Aorta (tissue), 5 donors: ENCODE data around the gene TUBG2. TPM values are rescaled to one million over a fixed set of nuclear protein-coding genes. Genes with fewer than 3 reads are reported as not detected.

Source experiments
- ATAC-seq: fragments of 200-7000 bp; cut with Tn5 transposase; one replicate; pipeline ENCODE4 v1.9.1; 2022; ENCODE audit warnings: moderate library complexity; ENCODE audit not compliant: low FRiP score
- DNase-seq, 2 donors: peaks; one replicate each; pipeline ENCODE4 v3.0.0-alpha.2; 2020
- H3K27ac ChIP-seq, 2 donors: one replicate each; pipeline ENCODE4 v1.5.1; 2013; ENCODE audit warnings: low read length in 2 of 2, mild to moderate bottlenecking in 2 of 2, moderate library complexity in 2 of 2, control low read depth in 1 of 2, inconsistent platforms in 1 of 2, low read depth in 1 of 2
- H3K27me3 ChIP-seq, 2 donors: one replicate each; pipeline ENCODE4 v1.6.1; 2013; ENCODE audit warnings: control low read depth in 1 of 2, low read length in 1 of 2, mild to moderate bottlenecking in 1 of 2, moderate library complexity in 1 of 2; ENCODE audit not compliant: insufficient read depth in 2 of 2, control insufficient read depth in 1 of 2
- H3K36me3 ChIP-seq, 2 donors: one replicate each; pipeline ENCODE4 v1.6.1; 2013; ENCODE audit warnings: control low read depth in 1 of 2, low read length in 1 of 2, mild to moderate bottlenecking in 1 of 2; ENCODE audit not compliant: insufficient read depth in 2 of 2, control insufficient read depth in 1 of 2
- H3K4me1 ChIP-seq, 2 donors: one replicate each; pipeline ENCODE4 v1.6.1; 2013; ENCODE audit warnings: low read length in 2 of 2, control low read depth in 1 of 2, mild to moderate bottlenecking in 1 of 2, moderate library complexity in 1 of 2; ENCODE audit not compliant: insufficient read depth in 2 of 2, control insufficient read depth in 1 of 2
- H3K4me3 ChIP-seq, 2 donors: one replicate each; pipeline ENCODE4 v1.5.1; 2013; ENCODE audit warnings: low read length in 2 of 2, control low read depth in 1 of 2, mild to moderate bottlenecking in 1 of 2
- H3K9me3 ChIP-seq: one replicate; pipeline ENCODE4 v1.6.1; 2013; ENCODE audit warnings: mild to moderate bottlenecking, low read length; ENCODE audit not compliant: control insufficient read depth
- WGBS, 2 donors: extraction: QIAGEN DNeasy Blood & Tissue Kit; methylation state at CpG; one replicate each; pipeline ENCODE4 v1.1.7; 2013; 5-methylcytosine and 5-hydroxymethylcytosine counted together
- intact Hi-C, 2 donors: fragments of 100-400 bp; cut with DNase I; formaldehyde crosslinking; loops; one replicate each; pipeline versions ENCODE4 v1.14.2 to v1.15.0; 2022
- polyA plus RNA-seq, 2 donors: library from polyadenylated mRNA; stranded (reverse); fragments of 200-250 nt; gene quantifications; one replicate each; pipeline ENCODE4 v1.2.3, GENCODE V29; 2013
- total RNA-seq, 2 donors: library from RNA; stranded (reverse); fragmentation: NEBNext Ultra II Directional; extraction: Animal tissue kit (Norgen Biotek cat#: 25700); gene quantifications; one replicate each; pipeline ENCODE4 v1.2.1, GENCODE V29; 2021
- donor health status: healthy with polysubstance abuse.
- donor health status: Bipolar disorder and iron deficiency.
- donor health status: DM: no; HTN: no; CAD: no.
- donor health status: DM: no; HTN: no; CAD: no.
- donor health status: DM: yes; HTN: yes; CAD: no.

The TUBG2 gene
- total and polyA plus RNA-seq, 4 donors, result 23.4 to 72.2 (median 33.2) TPM

DNA sequence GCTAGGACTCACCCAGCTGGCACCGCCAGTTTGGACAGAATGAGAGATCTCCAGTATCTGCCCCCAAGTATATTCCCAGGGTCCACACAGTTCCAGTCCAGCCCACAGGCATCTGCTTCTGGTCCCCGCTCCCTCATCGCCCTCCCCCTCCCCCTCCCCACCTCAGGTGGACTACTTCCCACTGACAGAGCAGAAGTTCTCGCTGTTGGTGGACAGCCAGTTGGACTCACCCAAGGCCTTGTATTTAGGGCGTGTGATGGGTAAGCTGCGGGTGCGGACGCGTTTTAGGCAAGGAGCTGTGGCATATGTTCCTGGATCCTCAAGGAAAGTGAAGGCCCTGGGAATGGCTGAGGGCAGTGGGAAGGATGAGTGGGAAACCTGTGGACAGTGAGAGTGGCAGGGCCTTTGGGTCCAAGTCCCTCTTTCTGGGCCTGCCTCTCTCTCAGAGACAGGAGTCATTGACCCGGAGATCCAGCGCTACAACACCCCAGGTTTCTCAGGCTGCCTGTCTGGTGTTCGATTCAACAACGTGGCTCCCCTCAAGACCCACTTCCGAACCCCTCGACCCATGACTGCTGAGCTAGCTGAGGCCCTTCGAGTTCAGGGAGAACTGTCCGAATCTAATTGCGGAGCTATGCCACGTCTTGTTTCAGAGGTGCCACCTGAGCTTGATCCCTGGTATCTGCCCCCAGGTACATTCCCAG lies 38.2 kb downstream of the TUBG2 start:
- ATAC-seq, result no peak
- Histone ChIP-seq H3K27me3 (no peaks in the 10 kb centered on the region), H3K27ac (no peak overlapping the region), H3K36me3 (peaks cover 2 to 4% of the 10 kb centered on the region in 2 donors), H3K4me1 (no peaks in the 10 kb centered on the region), H3K4me3 (no peak overlapping the region), H3K9me3 (no peaks in the 10 kb centered on the region)
- WGBS, 2 donors, result 91 to 93% methylated on average over 19 of the region's 19 CpGs
- intact Hi-C loops, result no loop called here
- peak in 1 of 2 donors; percentile 39 for DNase-seq

DNA sequence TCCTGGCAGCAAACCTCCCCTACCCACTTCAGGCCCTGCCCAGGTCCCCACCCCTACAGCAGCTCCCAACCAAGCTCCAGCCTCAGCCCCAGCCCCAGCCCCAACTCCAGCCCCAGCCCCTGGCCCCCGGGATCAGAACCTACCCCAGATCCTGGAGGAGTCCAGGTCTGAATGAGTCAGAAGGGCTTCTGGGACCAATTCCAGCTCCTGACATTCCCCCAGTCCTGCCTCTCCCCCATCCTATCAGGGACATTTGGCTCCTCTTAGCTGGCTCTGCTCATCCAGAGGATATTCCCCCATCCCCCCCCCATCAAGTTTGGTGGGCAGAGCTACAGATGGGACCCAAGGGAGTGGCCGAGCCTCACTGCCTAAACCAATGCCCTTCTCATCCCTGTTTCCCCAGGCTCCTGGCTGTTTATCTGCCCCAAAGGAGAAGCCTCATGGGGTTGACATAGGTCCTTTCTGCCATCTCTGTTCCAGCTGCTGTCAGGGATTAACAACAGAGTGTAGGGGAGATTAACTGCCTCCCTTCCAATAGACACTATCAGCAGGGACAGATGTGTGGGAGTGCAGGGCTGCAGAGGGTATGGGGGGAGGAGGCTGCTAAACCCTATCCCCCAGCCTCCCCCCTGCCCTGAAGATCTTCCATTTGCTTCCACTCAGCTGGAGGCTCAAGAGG lies 39.8 kb downstream of the TUBG2 start:
- no peaks in the 10 kb centered on the region for H3K4me1 ChIP-seq
- H3K36me3 ChIP-seq, result peaks cover 4% of the 10 kb centered on the region in 2 donors
- 22 to 26% methylated on average over 2 of the region's 2 CpGs for WGBS, 2 donors
- intact Hi-C loops, result no loop called here
- no peak overlapping the region for H3K4me3 ChIP-seq
- H3K9me3 ChIP-seq, result no peaks in the 10 kb centered on the region
- peak; percentile 56 for ATAC-seq
- no peaks in the 10 kb centered on the region for H3K27me3 ChIP-seq
- no peak overlapping the region for H3K27ac ChIP-seq
- DNase-seq, result peak; percentile 56 to 72

DNA sequence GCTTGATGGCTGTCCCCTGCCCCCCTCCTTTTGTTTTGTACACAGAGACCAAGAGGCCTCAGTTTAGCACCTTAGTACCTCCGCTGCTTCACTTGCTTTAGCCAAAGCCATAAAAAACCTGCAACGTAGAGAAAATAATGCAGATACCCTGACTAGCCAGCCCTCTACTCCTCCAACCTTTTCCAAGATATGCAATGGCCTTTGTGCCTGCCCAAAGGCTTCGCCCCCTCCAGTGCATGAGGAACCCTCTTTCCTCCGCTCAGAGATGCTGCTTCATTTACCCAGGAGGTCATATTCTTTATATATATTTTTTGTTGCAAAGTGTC lies 40.3 kb downstream of the TUBG2 start:
- ATAC-seq, result no peak
- Histone ChIP-seq H3K4me3 (no peak overlapping the region), H3K27me3 (no peaks in the 10 kb centered on the region), H3K27ac (no peak overlapping the region), H3K36me3 (peaks cover 4 to 5% of the 10 kb centered on the region in 2 donors), H3K9me3 (no peaks in the 10 kb centered on the region), H3K4me1 (no peaks in the 10 kb centered on the region)
- DNase-seq, result no peak
- intact Hi-C loops, result no loop called here
- WGBS, 2 donors, result 86% methylated on average over 4 of the region's 4 CpGs

DNA sequence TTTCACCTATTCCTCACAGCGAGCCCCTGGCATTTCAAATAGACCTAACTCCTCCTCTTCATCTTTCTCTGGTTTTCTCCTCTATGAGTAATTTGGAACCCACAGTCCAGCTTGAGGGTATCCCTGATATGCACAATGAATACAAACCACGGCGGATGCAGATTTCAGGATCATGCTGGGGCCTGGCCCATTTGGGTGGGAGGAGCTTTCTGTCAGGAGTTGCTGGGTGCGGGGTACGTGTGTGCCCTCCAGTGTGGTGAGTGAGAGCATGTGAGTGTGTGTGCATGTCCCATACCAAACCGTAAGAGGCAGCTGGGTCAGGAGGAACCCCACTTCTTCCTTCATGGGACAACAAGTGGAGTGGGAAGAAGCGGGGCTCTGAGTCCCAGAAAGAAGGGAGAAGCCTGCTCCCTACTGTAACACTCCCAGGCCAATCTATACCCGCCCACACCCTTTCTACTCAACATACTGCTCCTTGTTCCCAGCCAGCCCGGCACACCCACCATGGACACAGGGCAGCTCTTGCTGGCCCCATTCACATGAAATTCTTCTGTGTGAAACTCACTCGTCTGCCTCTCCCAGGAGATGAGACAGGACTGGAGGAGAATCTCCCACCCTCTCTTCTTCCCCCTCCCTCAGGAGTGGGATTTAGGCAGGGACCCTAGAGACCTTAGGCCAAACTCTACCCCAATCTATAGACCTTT lies 41.7 kb downstream of the TUBG2 start:
- Histone ChIP-seq H3K4me1 (no peaks in the 10 kb centered on the region), H3K9me3 (no peaks in the 10 kb centered on the region), H3K36me3 (peaks cover 0 to 10% of the 10 kb centered on the region in 2 donors), H3K4me3 (no peak overlapping the region), H3K27ac (no peak overlapping the region), H3K27me3 (no peaks in the 10 kb centered on the region)
- ATAC-seq, result no peak
- WGBS, 2 donors, result 63 to 69% methylated on average over 10 of the region's 10 CpGs
- intact Hi-C loops, result no loop called here
- DNase-seq, result peak in 1 of 2 donors; percentile 47

DNA sequence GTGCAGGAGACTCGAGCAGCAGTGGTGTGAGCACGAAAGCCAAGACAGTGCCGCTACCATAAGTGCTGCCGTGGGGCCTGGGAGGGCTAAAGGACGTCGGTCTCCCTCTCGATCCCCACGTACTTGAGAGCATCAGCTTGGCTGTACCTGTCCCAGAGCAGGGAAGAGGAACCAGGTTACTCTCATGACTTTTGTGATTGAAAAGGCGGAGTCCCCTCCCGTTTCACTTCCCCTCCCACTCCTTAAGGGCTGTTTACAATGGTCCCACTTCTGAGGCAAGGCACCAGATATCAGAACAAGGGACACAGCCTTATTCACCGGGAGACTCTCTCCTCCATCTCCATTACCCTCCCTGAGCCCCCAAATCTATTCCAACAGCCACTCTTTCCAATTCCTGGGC lies 43.4 kb downstream of the TUBG2 start:
- WGBS, 2 donors, result 86 to 87% methylated on average over 11 of the region's 11 CpGs
- peaks cover 0 to 16% of the 10 kb centered on the region in 2 donors for H3K36me3 ChIP-seq
- intact Hi-C loops, result no loop called here

GRCh38 chr17:42704490-42704836 lies 45.4 kb downstream of the TUBG2 start:
- ATAC-seq (no peak), DNase-seq (no peak)
- WGBS, 2 donors, result 96 to 97% methylated on average over 5 of the region's 5 CpGs
- intact Hi-C loops, result no loop called here
- Histone ChIP-seq H3K36me3 (peaks cover 3 to 24% of the 10 kb centered on the region in 2 donors), H3K4me3 (no peak overlapping the region), H3K27ac (no peak overlapping the region), H3K27me3 (no peaks in the 10 kb centered on the region), H3K9me3 (no peaks in the 10 kb centered on the region), H3K4me1 (no peaks in the 10 kb centered on the region)

More for the DNA sequence above, 43.4 kb downstream of the TUBG2 start:
- Histone ChIP-seq H3K27me3 (no peaks in the 10 kb centered on the region), H3K4me3 (no peak overlapping the region), H3K4me1 (no peaks in the 10 kb centered on the region), H3K27ac (no peak overlapping the region), H3K9me3 (no peaks in the 10 kb centered on the region)
- ATAC-seq (no peak), DNase-seq (no peak)

DNA sequence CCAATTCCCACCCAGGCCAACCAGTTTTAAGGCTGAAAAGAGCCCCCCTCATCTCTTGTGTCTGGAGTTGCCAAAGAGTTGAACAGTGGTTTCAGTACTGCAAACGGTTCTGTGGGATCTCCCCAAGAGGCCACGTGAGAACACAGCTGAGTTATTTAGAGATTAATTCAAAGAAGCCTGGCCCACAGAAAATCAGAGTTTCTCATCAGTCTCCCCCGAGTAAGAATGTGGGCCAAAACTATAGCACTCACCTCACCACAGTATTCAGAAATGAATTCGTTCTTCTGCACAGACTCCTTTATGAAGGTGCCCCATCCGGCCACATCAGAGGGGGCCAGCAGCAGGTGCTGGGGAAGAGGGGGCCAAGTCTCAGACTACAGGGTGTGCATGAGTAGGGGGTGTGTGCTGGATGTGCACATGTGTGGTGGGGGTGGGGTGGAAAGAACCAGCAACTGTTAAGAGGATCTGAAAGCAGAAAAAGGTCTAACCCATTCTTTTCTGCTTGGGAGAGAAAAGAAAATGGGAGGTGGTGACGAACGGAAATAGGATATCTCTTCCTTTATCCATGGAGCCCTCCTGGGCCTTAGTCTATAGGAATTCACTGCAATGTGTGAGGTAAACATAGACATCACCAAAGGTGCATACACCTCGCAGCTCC lies 45.9 kb downstream of the TUBG2 start:
- intact Hi-C loops, result no loop called here
- no peak overlapping the region for H3K4me3 ChIP-seq
- no peak overlapping the region for H3K27ac ChIP-seq
- H3K36me3 ChIP-seq, result peaks cover 5 to 27% of the 10 kb centered on the region in 2 donors
- no peaks in the 10 kb centered on the region for H3K9me3 ChIP-seq
- WGBS, 2 donors, result 83 to 84% methylated on average over 8 of the region's 8 CpGs
- H3K27me3 ChIP-seq, result no peaks in the 10 kb centered on the region
- H3K4me1 ChIP-seq, result no peaks in the 10 kb centered on the region
- ATAC-seq, result no peak
- DNase-seq, result no peak

GRCh38 chr17:42706732-42707131 lies 47.6 kb downstream of the TUBG2 start:
- DNase-seq, result no peak

More at GRCh38 chr17:42706732-42707131, 47.6 kb downstream of the TUBG2 start:
- no peak overlapping the region for H3K4me3 ChIP-seq
- ATAC-seq, result no peak
- H3K9me3 ChIP-seq, result no peaks in the 10 kb centered on the region
- peaks cover 9 to 32% of the 10 kb centered on the region in 2 donors for H3K36me3 ChIP-seq
- H3K27ac ChIP-seq, result no peak overlapping the region
- no peaks in the 10 kb centered on the region for H3K4me1 ChIP-seq
- intact Hi-C loops, result no loop called here
- H3K27me3 ChIP-seq, result no peaks in the 10 kb centered on the region
- WGBS, 2 donors, result 78 to 85% methylated on average over 5 of the region's 5 CpGs
